OCI-LY1 (cell line): ENCODE data around the gene PPP1R14C.

ENCODE experiments used
- H2AFZ ChIP-seq: fragments of 200-600 bp; sonication (generic), shearing (Covaris generic); 2 replicates; pipeline ENCODE4 v1.6.0; 2014; ENCODE audit warnings: antibody characterized with exemption, mild to moderate bottlenecking, low read length
- H3F3A ChIP-seq: fragments of 200-600 bp; sonication (generic), shearing (Covaris generic); 2 replicates; pipeline ENCODE4 v1.6.0; 2014; ENCODE audit warnings: mild to moderate bottlenecking, antibody characterized with exemption, low read length, moderate library complexity; ENCODE audit not compliant: insufficient read depth
- H3K27ac ChIP-seq: fragments of 200-600 bp; sonication (generic); 2 replicates; pipeline ENCODE4 v1.5.1; 2014; ENCODE audit warnings: low read length, mixed run types, mild to moderate bottlenecking, low read depth; ENCODE audit not compliant: poor library complexity, severe bottlenecking
- H3K27me3 ChIP-seq: fragments of 200-600 bp; sonication (generic); 2 replicates; pipeline ENCODE4 v1.6.0; 2014; ENCODE audit warnings: antibody characterized with exemption, mild to moderate bottlenecking, low read length, moderate library complexity; ENCODE audit not compliant: insufficient read depth
- H3K36me3 ChIP-seq: fragments of 200-600 bp; sonication (generic); 2 replicates; pipeline ENCODE4 v1.6.1; 2014; ENCODE audit warnings: mild to moderate bottlenecking, antibody characterized with exemption, low read length, moderate library complexity, mixed read lengths; ENCODE audit not compliant: insufficient read depth
- H3K4me1 ChIP-seq: fragments of 200-600 bp; sonication (generic); 2 replicates; pipeline ENCODE4 v1.5.1; 2014; ENCODE audit warnings: mild to moderate bottlenecking, low read length, moderate library complexity; ENCODE audit not compliant: insufficient read depth, severe bottlenecking
- H3K4me2 ChIP-seq: fragments of 200-600 bp; sonication (generic), shearing (Covaris generic); 2 replicates; pipeline ENCODE4 v1.6.1; 2014; ENCODE audit warnings: low read length
- H3K4me3 ChIP-seq: fragments of 200-600 bp; sonication (generic); 2 replicates; pipeline ENCODE4 v1.5.1; 2014; ENCODE audit warnings: low read length, low read depth, mild to moderate bottlenecking, mixed read lengths; ENCODE audit not compliant: poor library complexity, severe bottlenecking
- H3K79me2 ChIP-seq: fragments of 200-600 bp; shearing (Covaris generic); 2 replicates; pipeline ENCODE4 v1.6.1; 2016; ENCODE audit warnings: mixed run types, low read length, mixed read lengths; ENCODE audit not compliant: insufficient read depth
- H3K9ac ChIP-seq: fragments of 200-600 bp; sonication (generic), shearing (Covaris generic); 2 replicates; pipeline ENCODE4 v1.6.1; 2014; ENCODE audit warnings: mild to moderate bottlenecking, low read length, mixed read lengths
- H3K9me2 ChIP-seq: fragments of 200-600 bp; sonication (generic), shearing (Covaris generic); 2 replicates; pipeline ENCODE4 v1.6.1; 2014; ENCODE audit warnings: low read depth, mild to moderate bottlenecking, low read length, mixed read lengths
- H3K9me3 ChIP-seq: fragments of 200-600 bp; shearing (Covaris generic); 2 replicates; pipeline ENCODE4 v1.6.1; 2014; ENCODE audit warnings: low read length, mixed read lengths
- H4K20me1 ChIP-seq: fragments of 200-600 bp; sonication (generic), shearing (Covaris generic); 2 replicates; pipeline ENCODE4 v1.6.0; 2016; ENCODE audit warnings: mild to moderate bottlenecking, low read length; ENCODE audit not compliant: insufficient read depth
- EZH2 ChIP-seq: fragments of 200-600 bp; sonication (generic), shearing (Covaris generic); IDR thresholded peaks from 2 replicates; pipeline ENCODE4 v1.8.0; 2017; ENCODE audit warnings: borderline replicate concordance, mixed run types, mild to moderate bottlenecking, antibody characterized with exemption, low read length, moderate library complexity, mixed read lengths
- TF ChIP-seq, protein P1 (sequence below): fragments of 200-600 bp; sonication (generic), shearing (Covaris generic); IDR thresholded peaks from 2 replicates; pipeline ENCODE4 v1.5.1; 2017; ENCODE audit warnings: mild to moderate bottlenecking, antibody characterized with exemption, low read length, moderate library complexity, mixed read lengths

PPP1R14C gene

DNA sequence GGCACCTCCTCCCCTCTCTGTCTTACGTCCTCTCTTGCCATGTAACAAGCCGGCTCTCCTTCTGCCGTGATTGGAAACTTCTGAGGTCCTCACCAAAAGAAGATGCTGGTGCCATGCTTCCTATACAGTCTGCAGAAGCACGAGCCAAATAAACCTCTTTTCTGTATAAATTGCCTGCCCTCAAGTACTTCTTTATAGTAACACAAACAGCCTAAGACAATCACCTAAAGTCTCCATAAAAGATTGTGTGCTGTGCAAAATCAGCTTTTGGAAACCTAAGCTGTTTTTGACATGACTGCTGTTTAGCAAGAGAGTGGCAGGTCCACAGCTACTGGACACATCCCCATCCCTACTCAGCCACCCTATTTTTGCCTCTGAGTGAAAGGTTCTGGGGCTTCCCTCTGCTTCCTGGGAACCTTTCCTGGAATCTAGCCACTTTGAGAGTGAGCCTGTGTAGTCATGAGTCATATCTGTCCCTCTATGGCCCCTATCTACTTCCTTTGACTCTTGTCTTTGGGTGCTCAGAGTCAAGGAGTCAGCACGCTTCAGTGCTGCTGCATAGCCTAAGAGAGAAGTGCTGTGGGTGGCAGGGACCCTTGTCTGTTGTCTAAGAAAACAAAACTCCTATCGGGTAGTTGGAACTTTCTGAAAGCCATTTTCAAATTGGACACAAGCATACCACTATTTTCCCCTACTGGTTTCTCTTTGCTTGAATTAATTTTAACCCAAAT lies 110.0 kb downstream of the PPP1R14C start:
- Histone ChIP-seq H3F3A (no peaks in the 10 kb centered on the region), H3K27me3 (peaks cover 10% of the 10 kb centered on the region), H3K9me2 (no peaks in the 10 kb centered on the region), H4K20me1 (no peaks in the 10 kb centered on the region), H3K4me1 (no peaks in the 10 kb centered on the region), H3K27ac (no peak overlapping the region), H3K4me3 (no peak overlapping the region), H2AFZ (no peak overlapping the region), H3K9ac (no peak overlapping the region), H3K79me2 (no peaks in the 10 kb centered on the region), H3K4me2 (no peak overlapping the region), H3K9me3 (no peaks in the 10 kb centered on the region), H3K36me3 (no peaks in the 10 kb centered on the region)
- TF ChIP-seq EZH2 = no peak

DNA sequence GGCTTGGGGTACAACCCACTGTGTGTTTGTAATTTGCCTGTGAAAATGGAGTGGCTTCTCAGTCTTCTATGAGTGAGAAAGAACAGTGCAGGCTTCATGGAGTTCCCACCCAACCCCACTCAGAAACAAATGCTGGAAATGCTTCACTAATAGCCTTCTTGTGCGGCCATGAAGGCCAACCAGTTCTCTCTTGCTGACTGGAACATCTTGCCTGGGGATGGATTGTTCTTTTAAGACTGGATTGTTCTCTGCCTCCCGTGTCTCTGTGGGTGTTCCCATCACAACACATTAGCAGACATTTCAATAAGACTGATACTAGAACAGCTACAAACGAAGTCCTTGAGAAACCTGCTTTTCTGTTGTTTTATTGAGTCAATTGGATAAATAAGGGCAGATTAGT lies 110.6 kb downstream of the PPP1R14C start:
- no peak overlapping the region for H2AFZ ChIP-seq
- TF ChIP-seq EZH2 = no peak
- TF ChIP-seq, protein P1, sequence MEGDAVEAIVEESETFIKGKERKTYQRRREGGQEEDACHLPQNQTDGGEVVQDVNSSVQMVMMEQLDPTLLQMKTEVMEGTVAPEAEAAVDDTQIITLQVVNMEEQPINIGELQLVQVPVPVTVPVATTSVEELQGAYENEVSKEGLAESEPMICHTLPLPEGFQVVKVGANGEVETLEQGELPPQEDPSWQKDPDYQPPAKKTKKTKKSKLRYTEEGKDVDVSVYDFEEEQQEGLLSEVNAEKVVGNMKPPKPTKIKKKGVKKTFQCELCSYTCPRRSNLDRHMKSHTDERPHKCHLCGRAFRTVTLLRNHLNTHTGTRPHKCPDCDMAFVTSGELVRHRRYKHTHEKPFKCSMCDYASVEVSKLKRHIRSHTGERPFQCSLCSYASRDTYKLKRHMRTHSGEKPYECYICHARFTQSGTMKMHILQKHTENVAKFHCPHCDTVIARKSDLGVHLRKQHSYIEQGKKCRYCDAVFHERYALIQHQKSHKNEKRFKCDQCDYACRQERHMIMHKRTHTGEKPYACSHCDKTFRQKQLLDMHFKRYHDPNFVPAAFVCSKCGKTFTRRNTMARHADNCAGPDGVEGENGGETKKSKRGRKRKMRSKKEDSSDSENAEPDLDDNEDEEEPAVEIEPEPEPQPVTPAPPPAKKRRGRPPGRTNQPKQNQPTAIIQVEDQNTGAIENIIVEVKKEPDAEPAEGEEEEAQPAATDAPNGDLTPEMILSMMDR = no peak
- no peak overlapping the region for H3K9ac ChIP-seq
- no peak overlapping the region for H3K27ac ChIP-seq
- H3K36me3 ChIP-seq = no peaks in the 10 kb centered on the region
- H3K79me2 ChIP-seq = no peaks in the 10 kb centered on the region
- no peaks in the 10 kb centered on the region for H3K9me2 ChIP-seq
- H3F3A ChIP-seq = no peaks in the 10 kb centered on the region
- no peaks in the 10 kb centered on the region for H3K9me3 ChIP-seq
- H3K27me3 ChIP-seq = peaks cover 10% of the 10 kb centered on the region
- H3K4me2 ChIP-seq = no peak overlapping the region
- no peaks in the 10 kb centered on the region for H4K20me1 ChIP-seq
- no peaks in the 10 kb centered on the region for H3K4me1 ChIP-seq
- no peak overlapping the region for H3K4me3 ChIP-seq

DNA sequence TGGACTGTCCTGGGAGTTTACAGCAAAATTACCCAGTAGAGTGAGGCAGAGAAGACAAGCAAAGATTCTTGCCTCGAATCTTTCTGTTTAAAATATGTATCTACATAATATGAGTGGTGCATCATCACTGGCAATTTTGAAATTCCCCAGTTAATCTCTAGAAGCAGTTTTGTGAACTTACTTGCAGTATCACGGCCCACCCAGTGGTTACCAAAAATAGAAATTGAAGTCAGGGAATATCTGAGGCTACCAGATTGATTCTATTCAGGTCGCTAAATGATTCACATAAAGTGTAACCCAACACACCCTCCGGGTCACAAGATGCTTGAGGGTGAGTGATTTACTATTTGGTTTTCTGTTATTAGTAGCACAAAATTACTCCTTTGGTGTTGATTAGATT lies 111.9 kb downstream of the PPP1R14C start:
- H3K79me2 ChIP-seq = no peaks in the 10 kb centered on the region
- no peak overlapping the region for H3K4me2 ChIP-seq
- H3K27ac ChIP-seq = no peak overlapping the region
- no peaks in the 10 kb centered on the region for H3K9me3 ChIP-seq
- H3K9me2 ChIP-seq = no peaks in the 10 kb centered on the region
- no peaks in the 10 kb centered on the region for H3F3A ChIP-seq
- no peak overlapping the region for H2AFZ ChIP-seq
- no peak overlapping the region for H3K9ac ChIP-seq
- H4K20me1 ChIP-seq = no peaks in the 10 kb centered on the region
- no peak for TF ChIP-seq EZH2
- TF ChIP-seq, protein P1 = no peak
- H3K27me3 ChIP-seq = peaks cover 10% of the 10 kb centered on the region
- no peak overlapping the region for H3K4me3 ChIP-seq
- no peaks in the 10 kb centered on the region for H3K36me3 ChIP-seq
- no peaks in the 10 kb centered on the region for H3K4me1 ChIP-seq

DNA sequence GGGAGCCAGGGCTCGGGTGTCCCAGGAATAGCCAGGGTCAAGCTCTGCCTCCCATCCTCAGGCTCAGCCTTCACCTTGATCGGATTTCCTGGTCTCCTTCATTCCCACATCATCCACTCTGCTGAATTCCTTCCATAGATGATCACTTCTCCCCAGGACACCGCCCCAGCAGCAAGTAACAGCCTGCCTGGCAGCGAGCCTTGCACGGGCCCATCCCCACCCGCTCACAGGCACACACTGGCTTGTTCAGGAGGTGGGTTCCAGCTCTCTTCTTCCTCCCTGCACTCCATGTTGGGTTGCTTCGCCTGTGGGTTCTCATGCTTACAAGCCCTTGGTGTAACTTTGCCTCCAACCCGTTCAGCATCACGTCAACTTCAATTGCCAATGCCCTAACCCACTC lies 113.0 kb downstream of the PPP1R14C start:
- Histone ChIP-seq H3K9ac (no peak overlapping the region), H3K27ac (no peak overlapping the region), H4K20me1 (no peaks in the 10 kb centered on the region), H3F3A (no peaks in the 10 kb centered on the region), H3K27me3 (peaks cover 10% of the 10 kb centered on the region), H3K4me2 (no peak overlapping the region), H3K79me2 (no peaks in the 10 kb centered on the region), H2AFZ (no peak overlapping the region), H3K9me3 (no peaks in the 10 kb centered on the region), H3K9me2 (no peaks in the 10 kb centered on the region), H3K36me3 (no peaks in the 10 kb centered on the region), H3K4me3 (no peak overlapping the region), H3K4me1 (no peaks in the 10 kb centered on the region)
- no peak for TF ChIP-seq EZH2
- TF ChIP-seq, protein P1 = no peak
